DMS53 treated with DMSO at 0.1 percent for 48 hours (cell line): ENCODE measurements around the gene GBX1.

Experiments used
- DNase-seq: peaks from one replicate; lab custom pipeline; 2025; ENCODE audit not compliant: unreplicated experiment; lab: John Stamatoyannopoulos, UW

GBX1 gene

GRCh38 chr7:151129117-151129959 lies 38.2 kb downstream of the GBX1 start:
- no peak for DNase-seq

GRCh38 chr7:151128716-151129115 lies 38.8 kb downstream of the GBX1 start:
- DNase-seq, result no peak

GRCh38 chr7:151128144-151128543 lies 39.4 kb downstream of the GBX1 start:
- DNase-seq, result no peak

- no peak for DNase-seq
Observed at GRCh38 chr7:151126491-151127137, 40.9 kb downstream of the GBX1 start.

- DNase-seq, result no peak
Observed at GRCh38 chr7:151125846-151126481, 41.5 kb downstream of the GBX1 start.

- DNase-seq, result no peak
Observed at GRCh38 chr7:151125470-151125845, 42.0 kb downstream of the GBX1 start.

- no peak for DNase-seq
Observed at GRCh38 chr7:151124899-151125399, 42.5 kb downstream of the GBX1 start.

- no peak for DNase-seq
Observed at GRCh38 chr7:151124481-151124880, 43.0 kb downstream of the GBX1 start.

- DNase-seq, result peak; percentile 84
Observed at GRCh38 chr7:151123822-151124464, 43.6 kb downstream of the GBX1 start.

GRCh38 chr7:151123158-151123821 lies 44.2 kb downstream of the GBX1 start:
- DNase-seq, result no peak

GRCh38 chr7:151122796-151123157 lies 44.7 kb downstream of the GBX1 start:
- no peak for DNase-seq

- DNase-seq, result no peak
Observed at GRCh38 chr7:151122276-151122675, 45.2 kb downstream of the GBX1 start.

- DNase-seq, result no peak
Observed at GRCh38 chr7:151121380-151122170, 45.9 kb downstream of the GBX1 start.

GRCh38 chr7:151120896-151121295 lies 46.6 kb downstream of the GBX1 start:
- DNase-seq, result no peak

- no peak for DNase-seq
Observed at GRCh38 chr7:151119902-151120301, 47.6 kb downstream of the GBX1 start.

GRCh38 chr7:151119055-151119415 lies 48.5 kb downstream of the GBX1 start:
- DNase-seq, result no peak

GRCh38 chr7:151118108-151119054 lies 49.1 kb downstream of the GBX1 start:
- DNase-seq, result no peak

- no peak for DNase-seq
Observed at GRCh38 chr7:151117565-151117964, 49.9 kb downstream of the GBX1 start.
